ENCODE data around the gene MRNIP. TPM values are rescaled to one million over a fixed set of nuclear protein-coding genes. Genes with fewer than 3 reads are reported as not detected.

The MRNIP gene
- total RNA-seq, 1 experiment from 2014 or later: 36.2 TPM

GRCh38 chr5:179860301-179860700 lies 1.7 kb upstream of the MRNIP start:
- H3K9me3 ChIP-seq (ENCODE audit: control insufficient read depth in 1 of 2, insufficient read depth in 1 of 2, low read depth in 1 of 2, low read length in 2 of 2): no peaks in the 10 kb centered on the region
- peaks cover 26% of the 10 kb centered on the region for H3K79me2 ChIP-seq (ENCODE audit: insufficient read depth, low read length)
- no peak overlapping the region for H3K9ac ChIP-seq (ENCODE audit: low read length)
- H4K20me1 ChIP-seq (ENCODE audit: insufficient read depth): no peaks in the 10 kb centered on the region
- no peaks in the 10 kb centered on the region for H3K27me3 ChIP-seq (ENCODE audit: insufficient read depth, low read length)
- no peak overlapping the region for H3K4me3 ChIP-seq (replicated peaks in 1 of 2; ENCODE audit: low read depth in 1 of 2, low read length in 2 of 2)
- DNase-seq (ENCODE audit: low read depth, low spot score) (no peak), ATAC-seq (no peak)
- peaks cover 2 to 12% of the 10 kb centered on the region in 2 experiments; a peak in 1 of 4 replicates for H3K4me1 ChIP-seq (ENCODE audit: control insufficient read depth in 1 of 2, insufficient read depth in 2 of 2, low read length in 2 of 2)
- ChIA-PET POLR2A (interaction anchor here (0.9 kb wide), 1 partner anchor 9 kb away, joined by 3 read pairs; no protein-coding TSS in a partner anchor), RAD21 (ENCODE audit: low non-redundant PET in 1 of 2, low total read pairs in 2 of 2, uncharacterized antibody in 2 of 2, unreplicated experiment in 2 of 2) (no interaction called here), CTCF (interaction anchor here (0.6 kb wide), 1 partner anchor 231 kb away, joined by 3 read pairs; no protein-coding TSS in a partner anchor)
- TF ChIP-seq TCF7L2 (IDR thresholded peaks at IDR 0.05; ENCODE audit: borderline replicate concordance, extremely low read depth, insufficient read depth, insufficient read length) (no peak), RAD21 (IDR thresholded peaks at IDR 0.05; ENCODE audit: low read depth) (no peak), CBX3 (IDR thresholded peaks at IDR 0.05; ENCODE audit: low read depth) (no peak), EGR1 (IDR thresholded peaks at IDR 0.05; ENCODE audit: low read depth) (no peak), REST (IDR thresholded peaks at IDR 0.05; ENCODE audit: low read depth) (no peak), ZBTB33 (IDR thresholded peaks at IDR 0.05; ENCODE audit: extremely low read depth, insufficient replicate concordance, low read length) (no peak), MAX (IDR thresholded peaks at IDR 0.05) (no peak), SRF (IDR thresholded peaks at IDR 0.05; ENCODE audit: low read depth) (no peak), POLR2A (IDR thresholded peaks at IDR 0.05; ENCODE audit: borderline replicate concordance, extremely low read depth, insufficient read depth, insufficient read length) (no peak), ATF3 (IDR thresholded peaks at IDR 0.05) (no peak), EZH2phosphoT487 (IDR thresholded peaks at IDR 0.05; ENCODE audit: borderline replicate concordance) (no peak), ELF1 (IDR thresholded peaks at IDR 0.05; ENCODE audit: borderline replicate concordance, low read depth) (no peak), CEBPB (IDR thresholded peaks at IDR 0.05; ENCODE audit: low read depth) (no peak), YY1 (IDR thresholded peaks at IDR 0.05; ENCODE audit: extremely low read depth, insufficient replicate concordance, low read depth, low read length) (no peak), JUND (IDR thresholded peaks at IDR 0.05) (no peak)
- no peaks in the 10 kb centered on the region for H3K9me2 ChIP-seq (ENCODE audit: insufficient read depth)
- intact Hi-C loops (cut with micrococcal nuclease): no loop called here
- peaks cover 10 to 13% of the 10 kb centered on the region in 2 experiments; a peak in 3 of 4 replicates for H3K36me3 ChIP-seq (ENCODE audit: control insufficient read depth in 1 of 2, insufficient read depth in 2 of 2, low read length in 2 of 2)
- H3K4me2 ChIP-seq (ENCODE audit: low read length): no peak overlapping the region
- no peak overlapping the region for H3K27ac ChIP-seq (ENCODE audit: low read depth, low read length)
- no peak overlapping the region for H2AFZ ChIP-seq (ENCODE audit: low read depth, low read length, poor library complexity, severe bottlenecking)
- no TSS peak for BruUV-seq (replicated peaks)
